ENCODE results near the gene RPL29. TPM values are rescaled to one million over a fixed set of nuclear protein-coding genes. Genes with fewer than 3 reads are reported as not detected.
"Not testable (repeated sequence)": the region's sequence is repeated elsewhere in the genome, so short reads cannot be mapped to it uniquely, and the experiment has no call there.

Gene RPL29
- total RNA-seq, 1 experiment from 2014 or later: 1,092 TPM

DNA sequence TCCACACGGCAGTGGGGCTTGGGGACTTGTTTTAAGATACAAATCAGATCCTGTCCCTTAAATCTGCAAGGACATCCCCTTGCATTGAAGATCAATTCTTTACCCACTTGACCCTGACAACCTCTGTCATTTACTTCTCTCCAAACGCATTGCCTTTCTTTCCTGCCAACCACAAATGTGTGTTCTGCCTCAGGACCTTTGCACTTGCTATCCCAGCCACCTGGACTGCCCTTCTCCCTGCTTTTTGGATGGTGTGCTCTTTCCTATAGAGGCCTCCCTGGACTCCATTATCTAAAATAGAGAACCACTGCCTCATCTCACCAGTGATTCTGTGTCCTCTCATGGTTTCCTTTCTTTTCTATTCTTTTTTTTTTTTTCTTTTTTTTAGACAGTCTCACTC, 1.5 kb upstream of the RPL29 start:
- Histone ChIP-seq H3K27me3 (no peaks in the 10 kb centered on the region), H3K9me3 (no peaks in the 10 kb centered on the region), H3K36me3 (peaks cover 32% of the 10 kb centered on the region), H3K4me3 (no peak overlapping the region)
- DNase-seq: no peak

DNA sequence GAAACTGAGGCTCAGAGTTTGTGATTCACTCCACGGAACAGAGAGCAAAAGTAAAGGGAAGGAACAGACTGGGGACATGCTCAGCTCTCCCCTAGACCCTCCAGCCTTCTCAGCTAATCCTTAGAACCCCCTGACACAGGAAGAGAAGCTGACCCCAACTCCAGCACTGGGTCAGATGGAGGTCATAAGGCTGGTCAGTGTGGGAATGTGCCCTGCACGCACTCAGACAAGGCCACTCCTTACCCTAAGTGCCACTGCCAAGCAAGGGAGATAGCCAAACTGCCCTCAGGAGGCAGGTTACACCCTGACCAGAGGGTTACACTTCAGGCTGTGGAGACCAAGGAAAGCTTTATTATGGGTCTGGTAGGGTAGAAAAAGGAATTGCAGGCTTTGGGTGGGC, 1.2 kb downstream of the RPL29 start:
- Histone ChIP-seq H3K36me3 (peaks cover 44% of the 10 kb centered on the region), H3K4me3 (peak overlapping the region; percentile 89), H3K9me3 (no peaks in the 10 kb centered on the region), H3K27me3 (no peaks in the 10 kb centered on the region)
- no peak for DNase-seq

DNA sequence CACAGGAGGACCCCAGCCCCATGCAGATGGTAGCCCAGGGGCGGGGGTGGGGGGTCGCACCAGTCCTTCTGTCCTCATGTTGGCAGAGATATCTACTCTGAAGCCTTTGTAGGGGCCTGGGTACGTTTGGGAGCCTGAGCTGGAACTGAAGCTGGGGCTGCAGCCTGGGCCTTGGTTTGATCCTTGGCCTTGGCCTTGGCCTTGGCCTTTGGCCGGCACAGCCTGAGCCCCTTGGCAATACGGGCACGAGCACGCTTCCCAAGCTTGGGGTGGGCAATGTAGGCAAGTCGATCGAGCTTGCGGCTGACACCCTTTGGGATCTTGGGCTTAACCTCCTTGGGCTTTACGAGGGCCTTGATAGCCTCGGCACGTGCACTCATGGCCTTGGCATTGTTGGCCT, 2.0 kb downstream of the RPL29 start:
- H3K27me3 ChIP-seq, DNase-seq, H3K4me3 ChIP-seq, H3K9me3 ChIP-seq: not testable (repeated sequence)
- peaks cover 44% of the 10 kb centered on the region for H3K36me3 ChIP-seq

DNA sequence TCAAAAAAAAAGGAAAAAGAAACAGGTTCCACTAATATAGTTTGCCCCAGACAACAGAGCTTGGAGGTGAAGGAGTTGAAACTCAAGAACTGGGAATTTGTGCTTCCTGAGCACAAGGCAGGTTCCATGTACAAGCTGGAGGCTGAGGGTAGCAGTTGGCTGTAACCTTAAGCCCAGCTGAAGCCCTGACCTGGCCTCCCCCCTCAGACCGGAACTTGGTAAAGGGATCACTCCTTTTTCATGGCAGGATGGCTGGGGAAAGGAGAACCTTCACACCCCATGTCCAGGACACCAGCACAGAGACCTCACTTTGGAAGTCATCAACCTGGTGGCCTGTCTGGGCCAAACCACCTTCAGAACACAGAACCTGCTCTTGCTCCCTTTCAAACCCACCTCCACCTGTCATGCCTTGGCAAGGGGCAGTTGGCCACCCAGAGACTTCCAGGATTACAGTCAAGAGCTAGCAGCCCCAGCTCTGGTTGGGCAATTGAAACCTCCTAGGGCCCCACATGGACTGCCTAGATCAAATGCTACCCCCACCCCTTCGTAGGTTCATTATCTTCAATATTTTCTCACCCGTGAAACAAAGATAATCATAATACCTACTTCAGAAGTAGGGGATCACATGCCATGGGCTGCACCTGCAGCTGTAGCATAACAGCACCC, 3.5 kb downstream of the RPL29 start:
- H3K36me3 ChIP-seq: peaks cover 44% of the 10 kb centered on the region
- no peaks in the 10 kb centered on the region for H3K27me3 ChIP-seq
- no peak overlapping the region for H3K4me3 ChIP-seq
- no peaks in the 10 kb centered on the region for H3K9me3 ChIP-seq
- DNase-seq: no peak

DNA sequence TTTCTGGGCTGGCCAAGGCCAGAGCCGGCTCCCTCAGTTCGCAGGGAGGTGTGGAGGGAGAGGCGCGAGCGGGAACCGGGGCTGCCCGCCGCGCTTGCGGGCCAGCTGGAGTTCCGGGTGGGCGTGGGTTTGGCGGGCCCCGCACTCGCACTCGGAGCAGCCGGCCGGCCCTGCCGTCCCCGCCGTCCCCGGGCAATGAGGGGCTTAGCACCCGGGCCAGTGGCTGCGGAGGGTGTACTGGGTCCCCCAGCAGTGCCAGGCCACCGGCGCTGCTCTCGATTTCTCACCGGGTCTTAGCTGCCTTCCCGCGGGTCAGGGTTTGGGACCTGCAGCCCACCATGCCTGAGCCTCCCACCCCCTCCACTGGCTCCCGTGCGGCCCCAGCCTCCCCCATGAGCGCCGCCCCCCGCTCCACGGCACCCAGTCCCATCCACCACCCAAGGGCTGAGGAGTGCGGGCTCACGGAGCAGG, 5.2 kb downstream of the RPL29 start:
- peaks cover 44% of the 10 kb centered on the region for H3K36me3 ChIP-seq
- H3K4me3 ChIP-seq, H3K27me3 ChIP-seq, DNase-seq, H3K9me3 ChIP-seq: not testable (repeated sequence)

DNA sequence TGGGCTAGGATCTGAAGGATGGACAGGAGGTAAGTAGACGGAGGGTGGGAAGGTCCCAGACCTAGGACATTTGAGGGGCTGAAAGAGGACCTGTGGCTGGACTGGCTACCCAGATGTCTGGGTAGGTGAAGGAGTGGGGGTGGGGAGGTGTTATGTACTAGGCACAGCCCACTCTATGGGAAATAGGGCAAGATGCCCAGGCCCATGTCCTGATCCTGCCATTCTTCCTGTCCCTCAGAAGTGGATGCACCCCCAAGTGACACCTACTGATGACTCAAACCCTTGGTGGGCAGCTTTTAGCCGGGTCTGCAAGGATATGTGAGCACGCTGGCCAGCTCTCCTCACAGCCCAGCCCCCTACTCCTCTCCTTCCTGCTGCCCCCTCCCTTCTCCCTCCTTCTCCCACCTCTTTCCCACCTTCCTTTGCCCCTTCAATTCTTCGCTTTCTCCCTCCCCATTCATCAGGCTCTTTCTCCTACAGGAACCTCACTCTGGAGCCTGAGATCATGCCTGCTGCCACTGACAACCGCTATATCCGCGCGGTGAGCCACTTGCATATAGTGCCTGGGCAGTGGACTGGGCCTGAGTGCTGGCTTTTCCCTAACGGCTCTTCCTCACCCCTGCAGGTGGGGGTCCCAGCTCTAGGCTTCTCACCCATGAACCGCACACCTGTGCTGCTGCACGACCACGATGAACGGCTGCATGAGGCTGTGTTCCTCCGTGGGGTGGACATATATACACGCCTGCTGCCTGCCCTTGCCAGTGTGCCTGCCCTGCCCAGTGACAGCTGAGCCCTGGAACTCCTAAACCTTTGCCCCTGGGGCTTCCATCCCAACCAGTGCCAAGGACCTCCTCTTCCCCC, 7.2 kb downstream of the RPL29 start:
- H3K9me3 ChIP-seq: no peaks in the 10 kb centered on the region
- H3K27me3 ChIP-seq: no peaks in the 10 kb centered on the region
- H3K36me3 ChIP-seq: peaks cover 24% of the 10 kb centered on the region
- DNase-seq: no peak
- no peak overlapping the region for H3K4me3 ChIP-seq

DNA sequence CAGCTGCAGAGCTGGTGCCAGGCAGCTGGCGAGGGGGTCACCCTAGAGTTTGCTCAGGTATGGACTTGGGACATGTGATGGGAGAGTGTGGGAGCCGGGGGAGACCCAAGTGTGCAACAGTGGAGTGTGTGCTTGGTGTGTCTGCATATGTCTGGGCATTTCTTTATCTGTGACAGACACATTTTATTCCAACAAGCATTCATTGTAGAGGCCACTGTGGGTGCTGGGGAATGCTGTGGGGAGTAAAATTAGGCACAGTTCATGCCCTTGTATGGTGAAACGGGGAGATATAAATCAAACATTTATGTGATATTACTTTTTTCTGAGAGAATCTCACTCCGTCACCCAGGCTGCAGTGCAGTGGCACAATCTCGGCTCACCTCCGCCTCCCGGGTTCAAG, 8.1 kb downstream of the RPL29 start:
- H3K9me3 ChIP-seq: no peaks in the 10 kb centered on the region
- DNase-seq: no peak
- H3K27me3 ChIP-seq: no peaks in the 10 kb centered on the region

DNA sequence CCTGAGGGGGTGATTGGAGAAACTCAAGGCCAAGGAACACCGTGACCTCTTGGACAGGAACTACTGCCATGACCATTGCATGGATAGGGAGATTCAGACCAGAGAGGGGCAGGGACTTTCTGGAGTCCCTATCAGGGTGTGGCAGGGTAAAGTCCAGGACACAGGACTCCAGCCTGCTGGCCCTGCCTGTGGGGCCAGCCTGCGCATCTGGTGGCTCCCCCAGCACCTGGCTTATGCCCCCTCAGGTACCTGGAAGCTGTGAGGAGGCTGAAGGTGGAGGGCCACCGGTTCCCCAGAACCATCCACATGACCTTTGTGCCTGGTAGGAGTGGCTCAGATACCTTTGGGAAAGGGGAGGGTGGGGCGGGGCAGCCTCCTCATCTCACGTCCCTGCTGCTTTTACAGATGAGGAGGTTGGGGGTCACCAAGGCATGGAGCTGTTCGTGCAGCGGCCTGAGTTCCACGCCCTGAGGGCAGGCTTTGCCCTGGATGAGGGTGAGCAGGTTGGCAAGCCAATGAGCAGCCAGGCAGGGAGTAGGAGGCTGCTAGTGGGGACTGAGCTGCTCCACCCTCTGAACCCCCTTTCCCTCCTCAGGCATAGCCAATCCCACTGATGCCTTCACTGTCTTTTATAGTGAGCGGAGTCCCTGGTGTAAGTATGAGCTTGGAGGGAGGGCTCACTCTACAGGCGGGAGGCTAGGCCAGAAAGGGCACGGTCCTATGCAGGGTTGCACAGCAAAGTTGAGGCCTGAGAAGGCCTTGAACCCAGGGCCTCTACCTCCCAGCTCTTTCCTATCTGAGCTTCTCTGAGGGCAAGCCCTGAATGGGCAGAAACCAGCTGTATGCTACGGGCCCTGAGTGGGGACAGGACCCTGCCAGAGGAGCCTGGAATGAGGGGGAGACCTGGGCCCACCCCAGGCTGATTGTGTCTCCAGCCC, 9.4 kb downstream of the RPL29 start:
- no peak for DNase-seq
- Histone ChIP-seq H3K27me3 (no peaks in the 10 kb centered on the region), H3K4me3 (no peak overlapping the region), H3K9me3 (no peaks in the 10 kb centered on the region), H3K36me3 (peaks cover 3% of the 10 kb centered on the region)

More for the DNA sequence above, 8.1 kb downstream of the RPL29 start:
- no peak overlapping the region for H3K4me3 ChIP-seq
- peaks cover 16% of the 10 kb centered on the region for H3K36me3 ChIP-seq

DNA sequence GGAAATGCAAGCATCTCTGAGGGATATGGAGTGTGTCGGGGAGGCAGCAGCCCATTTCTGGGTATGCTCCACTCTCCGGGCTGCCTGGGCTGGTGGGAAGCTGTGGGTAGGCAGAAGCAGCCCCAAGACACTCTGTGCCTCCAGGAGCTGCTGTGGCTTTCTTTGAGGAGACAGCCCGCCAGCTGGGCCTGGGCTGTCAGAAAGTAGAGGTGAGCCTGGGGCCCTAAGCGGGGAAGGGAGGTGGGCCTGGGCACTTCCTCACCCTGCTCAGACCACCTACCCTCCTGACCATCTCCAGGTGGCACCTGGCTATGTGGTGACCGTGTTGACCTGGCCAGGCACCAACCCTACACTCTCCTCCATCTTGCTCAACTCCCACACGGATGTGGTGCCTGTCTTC, 10.6 kb downstream of the RPL29 start:
- Histone ChIP-seq H3K9me3 (no peaks in the 10 kb centered on the region), H3K4me3 (no peak overlapping the region), H3K27me3 (no peaks in the 10 kb centered on the region), H3K36me3 (no peaks in the 10 kb centered on the region)
- no peak for DNase-seq

DNA sequence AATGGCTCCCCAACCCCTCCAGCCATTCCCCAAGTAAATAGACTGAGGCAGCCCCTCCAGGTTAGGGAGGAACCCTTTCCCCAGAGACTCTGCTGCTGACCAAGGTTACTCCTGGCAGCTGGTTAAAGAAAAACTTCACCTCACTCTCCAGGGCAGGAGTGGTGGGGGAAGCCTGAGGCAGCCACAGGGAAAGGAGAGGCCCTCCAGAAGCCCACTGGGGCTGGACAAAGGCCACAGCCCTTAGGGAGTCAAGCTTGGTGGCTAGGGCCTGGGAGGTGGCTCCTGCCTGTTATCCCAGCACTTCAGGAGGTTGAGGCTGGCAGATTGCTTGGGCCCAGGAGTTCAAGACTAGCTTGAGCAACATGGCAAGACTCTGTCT, 11.4 kb downstream of the RPL29 start:
- Histone ChIP-seq H3K36me3 (no peaks in the 10 kb centered on the region), H3K27me3 (no peaks in the 10 kb centered on the region), H3K4me3 (no peak overlapping the region), H3K9me3 (no peaks in the 10 kb centered on the region)
- no peak for DNase-seq

DNA sequence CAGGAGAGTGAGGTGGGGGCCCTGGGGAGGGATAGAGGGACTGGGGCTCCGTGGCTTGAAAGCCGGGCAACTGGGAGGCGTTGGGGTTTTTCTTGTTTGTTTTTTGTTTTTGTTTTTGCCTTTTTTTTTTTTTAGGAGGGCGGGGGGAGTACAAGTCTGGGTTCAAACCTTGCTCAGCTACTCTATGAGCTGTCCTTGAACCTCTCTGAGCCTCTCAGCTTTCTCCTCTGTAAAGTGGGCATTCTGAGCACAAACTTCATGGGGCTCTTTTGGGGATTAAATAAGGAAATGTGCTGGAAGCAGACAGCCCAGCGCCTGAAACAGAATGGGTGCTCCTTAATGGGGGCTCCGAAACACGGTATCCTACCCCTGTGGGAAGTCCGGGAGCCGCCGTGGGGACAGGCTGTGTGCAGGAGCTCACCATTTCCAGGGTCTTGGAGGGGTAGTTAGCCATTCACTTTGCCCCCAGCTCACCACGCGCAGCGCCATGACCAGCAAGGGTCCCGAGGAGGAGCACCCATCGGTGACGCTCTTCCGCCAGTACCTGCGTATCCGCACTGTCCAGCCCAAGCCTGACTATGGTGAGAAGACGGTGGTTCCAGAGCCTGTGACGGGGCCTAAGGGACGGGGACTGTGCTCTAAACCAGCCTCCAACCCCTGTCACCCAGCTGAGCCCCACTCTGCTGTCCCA, 12.0 kb downstream of the RPL29 start:
- no peak for DNase-seq
- peak overlapping the region; percentile 67 for H3K4me3 ChIP-seq
- H3K27me3 ChIP-seq: no peaks in the 10 kb centered on the region
- H3K36me3 ChIP-seq: no peaks in the 10 kb centered on the region
- no peaks in the 10 kb centered on the region for H3K9me3 ChIP-seq

DNA sequence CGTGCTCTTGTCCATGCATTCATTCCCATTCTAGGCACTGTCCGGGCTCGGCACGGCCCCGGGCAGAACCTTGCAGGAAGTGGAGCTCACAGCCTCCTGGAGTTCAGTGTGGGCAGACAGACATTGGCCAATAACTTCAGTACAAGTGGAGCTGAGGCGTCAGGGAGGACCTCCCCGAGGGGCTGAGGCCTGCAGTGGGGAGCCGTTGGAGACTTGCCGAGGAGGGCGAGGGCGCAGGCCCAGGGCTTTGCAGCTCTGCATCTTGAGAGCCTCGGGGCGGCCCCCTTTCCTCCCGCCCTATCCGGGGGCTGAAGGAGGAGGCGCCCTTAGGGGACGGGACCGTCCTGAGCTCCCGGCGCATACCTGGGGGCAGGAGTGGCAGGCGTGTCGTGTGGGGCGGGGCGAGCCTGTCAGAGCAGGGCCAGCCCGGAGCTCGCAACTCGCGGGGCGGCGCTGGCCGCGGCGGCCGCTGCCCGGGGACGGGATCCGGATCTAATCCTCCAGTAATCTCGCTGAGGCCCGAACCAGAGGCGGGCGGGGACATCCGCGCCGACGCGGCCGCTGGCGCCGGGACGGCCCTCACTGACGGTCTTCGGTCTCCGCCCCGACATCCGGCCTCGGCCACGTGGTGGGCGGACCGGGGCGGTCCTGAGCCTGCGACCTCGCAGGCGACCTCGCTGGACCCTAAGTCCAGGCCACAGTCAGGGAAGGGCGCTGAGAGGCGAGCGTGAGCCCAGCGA, 12.7 kb downstream of the RPL29 start, which contains the start of gene ACY1:
TSS of gene ACY1 (plus strand) at position 698 of the 740 bp plus-strand sequence. CDS start 530 bp downstream, outside the sequence.
- no peaks in the 10 kb centered on the region for H3K36me3 ChIP-seq
- DNase-seq: peak; percentile 88
- no peaks in the 10 kb centered on the region for H3K27me3 ChIP-seq
- H3K4me3 ChIP-seq: peak within 1 kb of the TSS; percentile 67
- no peaks in the 10 kb centered on the region for H3K9me3 ChIP-seq

DNA sequence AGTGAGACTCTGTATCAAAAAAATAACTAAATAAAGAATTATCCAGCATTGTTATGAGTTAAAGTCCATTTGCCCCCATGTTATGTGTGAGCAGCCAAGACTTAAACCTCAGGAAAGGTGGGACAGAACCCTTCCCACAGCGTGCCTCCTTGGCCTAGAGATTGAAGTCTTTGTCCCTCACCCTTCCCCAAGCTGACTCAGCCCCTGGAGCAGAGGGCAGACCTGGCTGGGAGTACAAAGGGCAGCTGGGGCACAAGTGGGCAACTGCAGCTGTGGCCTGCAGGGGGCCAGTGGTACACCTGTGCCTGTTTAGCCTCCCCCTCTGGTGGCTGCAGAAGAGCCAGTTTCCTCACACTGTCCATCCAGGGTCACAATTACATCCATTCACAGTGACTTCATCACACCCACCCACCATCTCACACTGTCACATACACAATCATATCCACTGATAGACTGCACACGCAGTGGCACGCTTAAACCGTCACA, 13.3 kb downstream of the RPL29 start:
- H3K36me3 ChIP-seq: no peaks in the 10 kb centered on the region
- no peaks in the 10 kb centered on the region for H3K9me3 ChIP-seq
- H3K27me3 ChIP-seq: no peaks in the 10 kb centered on the region
- peak; percentile 60 for DNase-seq
- peak overlapping the region; percentile 67 for H3K4me3 ChIP-seq

DNA sequence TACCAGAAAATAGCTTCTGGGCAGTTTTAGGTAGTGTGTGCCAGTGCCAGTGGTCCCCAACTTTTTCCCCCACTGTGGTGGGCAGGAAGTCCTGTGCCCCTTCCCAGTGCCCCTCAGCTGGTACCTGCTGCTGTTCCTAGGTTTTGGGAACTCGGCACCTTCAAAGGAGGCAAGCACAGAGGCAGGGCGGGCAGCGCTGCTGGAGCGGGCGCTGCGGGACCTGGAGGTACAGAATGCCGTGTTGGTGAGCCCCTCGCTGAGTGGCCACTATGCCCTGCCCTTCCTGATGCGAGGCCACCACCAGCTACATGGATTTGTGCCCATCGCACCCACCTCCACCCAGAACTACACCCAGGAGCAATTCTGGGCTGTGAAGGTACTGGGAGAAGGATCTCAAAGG, 15.4 kb downstream of the RPL29 start:
- DNase-seq: no peak
- Histone ChIP-seq H3K27me3 (no peaks in the 10 kb centered on the region), H3K9me3 (no peaks in the 10 kb centered on the region), H3K36me3 (no peaks in the 10 kb centered on the region), H3K4me3 (no peak overlapping the region)

DNA sequence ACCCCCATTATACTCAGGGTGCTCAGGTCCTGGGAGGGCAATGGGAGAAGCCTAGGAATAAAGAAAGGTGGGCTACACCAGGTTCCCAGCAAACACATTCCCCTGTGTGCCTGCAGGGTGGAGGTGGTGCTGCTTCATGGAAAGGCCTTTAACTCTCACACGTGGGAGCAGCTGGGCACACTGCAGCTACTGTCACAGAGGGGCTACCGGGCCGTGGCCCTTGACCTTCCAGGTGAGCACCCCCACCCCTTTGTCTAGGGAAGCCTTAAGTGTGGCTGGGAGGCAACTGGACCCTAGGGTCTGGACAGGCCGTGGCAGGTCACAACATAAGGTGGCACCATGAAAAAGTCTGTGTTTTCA, 17.6 kb downstream of the RPL29 start:
- Histone ChIP-seq H3K4me3 (no peak overlapping the region), H3K36me3 (no peaks in the 10 kb centered on the region), H3K9me3 (no peaks in the 10 kb centered on the region), H3K27me3 (no peaks in the 10 kb centered on the region)
- DNase-seq: no peak

All from MG63 (cell line).